Tibial nerve (tissue), 4 donors: ENCODE results near the gene SIGLEC6. TPM values are rescaled to one million over a fixed set of nuclear protein-coding genes. Genes with fewer than 3 reads are reported as not detected.

Experiments
- DNase-seq, 2 donors: peaks; one replicate each; pipeline ENCODE4 v3.0.0-alpha.2; 2019; ENCODE audit warnings: low spot score in 2 of 2
- H3K27ac ChIP-seq, 4 donors: fragments of 200-600 bp; sonication (generic) in 3 of 4; one replicate each; pipeline ENCODE4 v1.5.1; 2017 to 2019; ENCODE audit warnings: mild to moderate bottlenecking in 1 of 4
- H3K27me3 ChIP-seq, 2 donors: fragments of 200-600 bp; sonication (generic) in 1 of 2; one replicate each; pipeline versions ENCODE4 v1.5.1 to v1.6.0; 2017 to 2019
- H3K36me3 ChIP-seq, 3 donors: fragments of 200-600 bp; sonication (generic); one replicate each; pipeline ENCODE4 v1.5.1; 2018 to 2019
- H3K4me1 ChIP-seq, 4 donors: fragments of 200-600 bp; sonication (generic) in 3 of 4; one replicate each; pipeline ENCODE4 v1.5.1; 2017 to 2019
- H3K4me3 ChIP-seq, 4 donors: fragments of 200-600 bp; sonication (generic) in 3 of 4; one replicate each; pipeline ENCODE4 v1.5.1; 2017 to 2019; ENCODE audit warnings: mild to moderate bottlenecking in 1 of 4, moderate library complexity in 1 of 4
- H3K9me3 ChIP-seq, 4 donors: fragments of 200-600 bp; sonication (generic) in 3 of 4; one replicate each; pipeline ENCODE4 v1.5.1; 2017 to 2019
- EP300 ChIP-seq, 2 donors: sonication (generic); formaldehyde crosslinking; IDR thresholded peaks; one replicate each; pipeline ENCODE4 v1.6.1; 2017; ENCODE audit warnings: antibody characterized with exemption in 2 of 2, mild to moderate bottlenecking in 1 of 2
- POLR2A ChIP-seq, 2 donors: fragments of 450-650 bp; IDR thresholded peaks; one replicate each; pipeline ENCODE4 v1.6.1; 2017; ENCODE audit warnings: antibody characterized with exemption in 2 of 2, mild to moderate bottlenecking in 2 of 2, moderate library complexity in 2 of 2
- WGBS, 2 donors: methylation state at CpG; one replicate each; pipeline ENCODE4 v1.1.5; 2018; 5-methylcytosine and 5-hydroxymethylcytosine counted together
- total RNA-seq, 4 donors: library from RNA; depleted of rRNA; stranded (reverse); fragments of >200 nt; gene quantifications; one replicate each; pipeline ENCODE4 v1.1.0, GENCODE V29; 2016
- TF ChIP-seq, protein P1 (sequence below), 5 experiments: fragments of 200-600 bp in 3 of 5; fragments of 450-650 bp in 2 of 5; sonication (generic) in 3 of 5; IDR thresholded peaks; one replicate each; pipeline ENCODE4 v1.5.1; 2016 to 2019; ENCODE audit warnings: antibody characterized with exemption in 5 of 5, mild to moderate bottlenecking in 3 of 5, moderate library complexity in 2 of 5

Gene SIGLEC6
- total RNA-seq, 4 donors from 2014 or later = 0.44 to 1.5 (median 0.59) TPM

DNA sequence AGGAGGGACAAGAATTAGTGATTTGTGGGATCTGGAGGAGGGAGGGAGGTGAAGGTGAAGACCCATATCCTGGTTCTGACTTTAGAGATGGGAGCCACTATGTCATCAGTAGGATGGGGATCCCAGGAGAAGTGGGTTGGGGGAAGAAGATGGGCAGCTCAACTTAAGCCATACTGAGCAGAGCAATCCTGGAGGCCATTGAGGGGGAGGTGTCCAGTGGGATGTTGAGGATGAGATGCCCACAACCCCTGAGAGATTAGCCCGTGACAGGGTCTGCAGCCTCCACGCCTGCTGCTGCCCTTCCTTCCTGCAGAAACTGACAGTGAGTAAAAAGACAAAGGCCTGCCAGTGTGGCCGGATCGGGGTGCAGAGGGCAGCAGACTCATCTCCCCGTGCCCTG is 11.2 kb upstream of the SIGLEC6 start:
- no peak for DNase-seq
- Histone ChIP-seq H3K36me3 (no peaks in the 10 kb centered on the region), H3K9me3 (no peaks in the 10 kb centered on the region), H3K4me1 (no peaks in the 10 kb centered on the region), H3K27me3 (no peaks in the 10 kb centered on the region), H3K27ac (no peak overlapping the region), H3K4me3 (no peak overlapping the region)
- TF ChIP-seq, protein P1, sequence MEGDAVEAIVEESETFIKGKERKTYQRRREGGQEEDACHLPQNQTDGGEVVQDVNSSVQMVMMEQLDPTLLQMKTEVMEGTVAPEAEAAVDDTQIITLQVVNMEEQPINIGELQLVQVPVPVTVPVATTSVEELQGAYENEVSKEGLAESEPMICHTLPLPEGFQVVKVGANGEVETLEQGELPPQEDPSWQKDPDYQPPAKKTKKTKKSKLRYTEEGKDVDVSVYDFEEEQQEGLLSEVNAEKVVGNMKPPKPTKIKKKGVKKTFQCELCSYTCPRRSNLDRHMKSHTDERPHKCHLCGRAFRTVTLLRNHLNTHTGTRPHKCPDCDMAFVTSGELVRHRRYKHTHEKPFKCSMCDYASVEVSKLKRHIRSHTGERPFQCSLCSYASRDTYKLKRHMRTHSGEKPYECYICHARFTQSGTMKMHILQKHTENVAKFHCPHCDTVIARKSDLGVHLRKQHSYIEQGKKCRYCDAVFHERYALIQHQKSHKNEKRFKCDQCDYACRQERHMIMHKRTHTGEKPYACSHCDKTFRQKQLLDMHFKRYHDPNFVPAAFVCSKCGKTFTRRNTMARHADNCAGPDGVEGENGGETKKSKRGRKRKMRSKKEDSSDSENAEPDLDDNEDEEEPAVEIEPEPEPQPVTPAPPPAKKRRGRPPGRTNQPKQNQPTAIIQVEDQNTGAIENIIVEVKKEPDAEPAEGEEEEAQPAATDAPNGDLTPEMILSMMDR (IDR thresholded peaks at IDR 0.05) = no peak
- TF ChIP-seq EP300 (IDR thresholded peaks at IDR 0.05) (no peak), POLR2A (IDR thresholded peaks at IDR 0.05) (no peak)
- 61 to 70% methylated on average over 5 of the region's 5 CpGs for WGBS, 2 donors

DNA sequence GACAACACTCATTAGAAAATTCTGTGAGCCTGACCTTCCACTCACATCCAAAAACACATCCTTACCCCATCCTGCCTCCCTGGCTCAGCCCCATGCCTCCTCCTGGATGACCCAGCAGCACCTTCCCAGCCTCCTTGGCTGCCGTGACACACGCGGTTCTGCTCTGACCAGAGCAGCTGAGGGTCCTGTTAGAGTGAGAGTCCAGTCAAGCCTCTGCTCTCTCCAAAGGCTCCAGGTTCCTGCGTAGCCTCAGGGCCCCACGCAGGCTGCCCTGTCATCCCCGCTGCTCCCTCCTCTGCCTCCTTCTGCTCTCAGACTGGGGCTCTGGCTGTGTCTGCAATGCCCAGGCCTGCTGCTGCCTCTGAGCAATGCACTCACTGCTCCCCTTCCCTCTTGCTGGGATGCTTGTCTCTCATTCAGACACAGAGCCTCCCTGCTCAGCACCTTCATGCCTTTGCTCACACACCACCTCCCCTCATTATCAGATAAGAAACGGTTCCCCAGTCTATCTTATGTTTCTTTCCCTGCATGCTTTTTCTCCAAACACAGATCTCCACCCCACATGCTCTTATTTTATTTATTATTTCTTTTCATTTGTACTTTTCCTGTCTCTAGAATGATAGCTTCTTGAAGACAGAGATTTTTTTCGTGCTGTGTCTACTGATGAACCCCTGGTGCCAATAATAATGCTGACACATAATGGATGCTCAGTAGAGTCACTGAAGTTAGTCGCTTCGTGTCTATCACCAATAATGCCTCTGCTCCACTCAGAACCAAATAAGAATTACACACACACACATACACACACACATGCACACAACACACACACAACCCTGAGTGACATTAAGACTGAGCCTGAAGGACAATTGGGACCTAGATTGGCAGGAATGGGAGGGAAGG is 10.2 kb upstream of the SIGLEC6 start:
- H3K36me3 ChIP-seq = no peaks in the 10 kb centered on the region
- no peak for TF ChIP-seq POLR2A (IDR thresholded peaks at IDR 0.05)
- no peak for TF ChIP-seq EP300 (IDR thresholded peaks at IDR 0.05)
- TF ChIP-seq, protein P1 (IDR thresholded peaks at IDR 0.05) = no peak
- no peaks in the 10 kb centered on the region for H3K9me3 ChIP-seq
- DNase-seq = no peak
- WGBS, 2 donors = 54 to 65% methylated on average over 10 of the region's 10 CpGs
- no peaks in the 10 kb centered on the region for H3K27me3 ChIP-seq
- H3K4me3 ChIP-seq = no peak overlapping the region
- H3K27ac ChIP-seq = no peak overlapping the region
- no peaks in the 10 kb centered on the region for H3K4me1 ChIP-seq

DNA sequence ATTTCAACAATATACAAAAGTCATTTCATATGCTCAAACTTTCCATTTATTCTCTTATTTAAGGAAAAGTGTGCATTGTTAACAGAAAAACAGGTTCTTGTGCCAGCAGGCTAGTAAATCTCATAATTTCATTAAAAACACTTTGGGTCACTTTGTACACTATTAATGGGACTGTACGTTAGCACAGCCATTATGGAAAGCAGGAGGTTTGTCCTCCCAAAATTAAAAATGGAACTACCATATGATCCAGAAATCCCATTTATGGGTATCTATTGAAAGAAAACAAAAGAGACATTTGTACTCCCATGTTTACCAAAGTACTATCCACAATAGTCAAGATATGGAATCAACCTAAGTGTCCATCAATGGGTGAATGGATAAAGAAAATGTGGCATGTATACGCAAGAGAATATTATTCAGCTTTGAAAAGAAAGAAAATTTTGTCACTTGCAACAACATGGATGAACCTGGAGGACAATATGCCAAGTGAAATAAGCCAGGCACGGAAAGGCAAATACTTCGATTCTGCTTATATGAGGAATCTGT is 8.4 kb upstream of the SIGLEC6 start:
- TF ChIP-seq, protein P1 (IDR thresholded peaks at IDR 0.05) = no peak
- TF ChIP-seq POLR2A (IDR thresholded peaks at IDR 0.05) = no peak
- TF ChIP-seq EP300 (IDR thresholded peaks at IDR 0.05) = no peak
- no peak for DNase-seq
- no peak overlapping the region for H3K27ac ChIP-seq
- H3K4me1 ChIP-seq = no peaks in the 10 kb centered on the region
- peaks cover 0 to 3% (median 0%) of the 10 kb centered on the region in 4 donors for H3K9me3 ChIP-seq
- H3K4me3 ChIP-seq = no peak overlapping the region
- 80 to 81% methylated on average over 4 of the region's 4 CpGs for WGBS, 2 donors
- H3K27me3 ChIP-seq = no peaks in the 10 kb centered on the region
- no peaks in the 10 kb centered on the region for H3K36me3 ChIP-seq

DNA sequence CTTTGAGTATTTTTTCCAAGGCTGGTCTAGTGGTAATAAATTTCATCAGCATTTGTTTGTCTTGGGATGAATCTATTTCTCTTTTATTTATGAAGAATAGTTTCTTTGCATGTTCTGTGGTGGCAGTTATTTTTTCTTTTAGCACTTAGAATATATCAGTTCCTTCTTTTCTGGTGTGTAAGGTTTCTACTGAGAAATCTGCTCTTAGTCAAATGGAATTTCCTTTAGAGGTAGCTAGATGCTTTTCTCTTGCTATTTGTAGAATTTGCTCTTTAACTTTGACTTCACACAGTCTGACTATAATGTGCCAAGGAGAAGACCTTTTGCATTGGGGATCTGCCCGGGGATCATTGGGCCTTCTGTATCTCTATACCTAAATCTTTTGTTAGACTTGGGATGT is 4.1 kb upstream of the SIGLEC6 start:
- WGBS, 2 donors = 87% methylated on average over 1 of the region's 1 CpG
- Histone ChIP-seq H3K4me3 (no peak overlapping the region), H3K27ac (no peak overlapping the region), H3K36me3 (no peaks in the 10 kb centered on the region), H3K4me1 (no peaks in the 10 kb centered on the region), H3K27me3 (no peaks in the 10 kb centered on the region), H3K9me3 (peaks cover 0 to 3% (median 0%) of the 10 kb centered on the region in 4 donors)
- DNase-seq = no peak
- TF ChIP-seq POLR2A (IDR thresholded peaks at IDR 0.05) = no peak
- TF ChIP-seq, protein P1 (IDR thresholded peaks at IDR 0.05) = no peak
- TF ChIP-seq EP300 (IDR thresholded peaks at IDR 0.05) = no peak

DNA sequence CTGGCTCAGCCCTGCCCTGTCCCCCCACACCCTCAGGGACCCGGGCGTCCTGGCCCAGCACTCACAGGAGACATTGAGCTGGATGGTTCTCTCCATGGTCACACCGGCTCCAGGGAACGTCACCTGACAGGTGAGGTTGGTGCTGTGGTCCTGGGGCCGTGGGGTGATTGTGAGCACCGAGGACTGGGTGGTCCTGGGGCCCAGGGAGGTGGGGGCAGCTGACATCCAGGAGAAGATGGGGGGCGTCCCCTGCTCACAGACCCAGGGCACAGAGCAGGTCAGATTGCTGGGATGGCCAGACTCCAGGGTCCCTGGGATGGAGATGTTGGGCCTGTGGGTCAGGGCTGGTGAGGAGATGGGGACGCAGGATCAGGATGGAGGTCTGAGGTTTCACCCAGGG is 854 bp downstream of the SIGLEC6 start:
- no peaks in the 10 kb centered on the region for H3K4me1 ChIP-seq
- H3K36me3 ChIP-seq = no peaks in the 10 kb centered on the region
- 73 to 80% methylated on average over 2 to 6 of the region's 8 CpGs for WGBS, 2 donors
- no peak overlapping the region for H3K4me3 ChIP-seq
- no peak for DNase-seq
- no peaks in the 10 kb centered on the region for H3K27me3 ChIP-seq
- TF ChIP-seq, protein P1 (IDR thresholded peaks at IDR 0.05) = no peak
- no peak for TF ChIP-seq EP300 (IDR thresholded peaks at IDR 0.05)
- no peak for TF ChIP-seq POLR2A (IDR thresholded peaks at IDR 0.05)
- H3K27ac ChIP-seq = no peak overlapping the region
- H3K9me3 ChIP-seq = peaks cover 0 to 1% (median 0%) of the 10 kb centered on the region in 4 donors
